Thyroid gland (tissue), 4 donors: Measurements from ENCODE around the gene ARFGAP3. TPM values are rescaled to one million over a fixed set of nuclear protein-coding genes. Genes with fewer than 3 reads are reported as not detected.

Experiments used
- DNase-seq, 2 donors: peaks; one replicate each; pipeline ENCODE4 v3.0.0-alpha.2; 2019
- H3K27ac ChIP-seq, 3 donors: fragments of 200-600 bp; sonication (generic); 1 replicate in 2 of 3; 2 replicates in 1 of 3; pipeline ENCODE4 v1.5.1; 2016 to 2019; ENCODE audit warnings: mild to moderate bottlenecking in 1 of 3, moderate library complexity in 1 of 3
- H3K27me3 ChIP-seq: fragments of 200-600 bp; sonication (generic); one replicate; pipeline ENCODE4 v1.5.1; 2019
- H3K36me3 ChIP-seq, 2 donors: fragments of 200-600 bp; sonication (generic); one replicate each; pipeline ENCODE4 v1.5.1; 2016 to 2019
- H3K4me1 ChIP-seq, 2 donors: fragments of 200-600 bp; sonication (generic); one replicate each; pipeline ENCODE4 v1.5.1; 2017 to 2019
- H3K4me3 ChIP-seq, 3 donors: fragments of 200-600 bp; sonication (generic); replicated peaks in 1 of 3; 1 replicate in 2 of 3; 2 replicates in 1 of 3; pipeline ENCODE4 v1.5.1; 2016; ENCODE audit warnings: mild to moderate bottlenecking in 1 of 3
- H3K9me3 ChIP-seq: fragments of 200-600 bp; sonication (generic); one replicate; pipeline ENCODE4 v1.5.1; 2017
- POLR2A ChIP-seq, 2 donors: fragments of 450-650 bp; IDR thresholded peaks; one replicate each; pipeline ENCODE4 v1.6.1; 2017; ENCODE audit warnings: antibody characterized with exemption in 2 of 2, mild to moderate bottlenecking in 2 of 2, moderate library complexity in 1 of 2
- WGBS, 2 donors: methylation state at CpG; one replicate each; pipeline ENCODE4 v1.1.5; 2017; 5-methylcytosine and 5-hydroxymethylcytosine counted together
- intact Hi-C: fragments of 100-400 bp; cut with DNase I; formaldehyde crosslinking; loops from one replicate; pipeline ENCODE4 v1.15.1; 2023
- total RNA-seq, 4 donors: library from RNA; depleted of rRNA; stranded (reverse); fragments of >200 nt; gene quantifications; one replicate each; pipeline ENCODE4 v1.2.3, GENCODE V29; 2016
- TF ChIP-seq, protein P1 (sequence below), 6 experiments: fragments of 200-600 bp in 3 of 6; fragments of 450-650 bp in 3 of 6; sonication (generic) in 3 of 6; IDR thresholded peaks; one replicate each; pipeline ENCODE4 v1.5.1; 2016 to 2019; ENCODE audit warnings: antibody characterized with exemption in 6 of 6, mild to moderate bottlenecking in 2 of 6, inconsistent platforms in 1 of 6, moderate library complexity in 1 of 6

ARFGAP3 gene
- total RNA-seq, 4 donors from 2014 or later = 82.3 to 106 (median 94.2) TPM

DNA sequence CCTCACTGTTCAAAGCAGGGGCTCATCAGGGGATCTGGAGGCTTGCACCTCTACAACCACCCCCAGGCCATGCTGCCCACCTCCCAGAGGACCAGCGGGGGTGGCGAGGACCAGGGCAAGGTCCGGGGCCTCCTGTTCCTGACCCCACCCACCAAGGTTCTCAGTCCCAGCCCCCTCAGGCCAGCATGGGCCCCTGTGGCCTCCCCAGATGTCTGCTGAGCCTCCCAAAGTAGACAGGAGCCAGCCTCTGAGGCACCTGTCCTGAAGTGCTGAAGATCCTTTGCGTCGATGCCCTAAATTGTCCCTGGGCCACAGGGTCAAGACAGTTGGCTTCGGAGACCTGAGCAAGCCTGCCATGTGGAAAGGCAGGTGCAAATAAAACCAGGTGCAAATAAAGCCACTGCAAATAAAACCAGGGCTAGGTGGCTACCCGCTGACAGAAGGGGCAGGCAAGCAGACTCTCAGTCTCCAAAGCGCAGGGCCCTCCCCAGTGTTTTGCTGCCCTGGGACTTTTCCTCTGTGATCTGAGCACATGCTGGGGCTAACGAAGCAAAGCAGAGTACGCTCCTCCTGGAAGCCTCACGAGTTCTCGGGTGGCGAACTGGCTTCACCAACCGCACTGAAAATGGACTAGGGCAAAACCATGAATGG lies 22.4 kb upstream of the ARFGAP3 start:
- Histone ChIP-seq H3K4me3 (no peak overlapping the region), H3K4me1 (peaks cover 6 to 10% of the 10 kb centered on the region in 2 donors), H3K27me3 (no peaks in the 10 kb centered on the region), H3K27ac (no peak overlapping the region), H3K36me3 (peaks cover 66 to 76% of the 10 kb centered on the region in 2 donors), H3K9me3 (no peaks in the 10 kb centered on the region)
- WGBS, 2 donors = 91 to 95% methylated on average over 11 to 13 of the region's 14 CpGs
- DNase-seq = no peak
- intact Hi-C loops = no loop called here
- TF ChIP-seq, protein P1, sequence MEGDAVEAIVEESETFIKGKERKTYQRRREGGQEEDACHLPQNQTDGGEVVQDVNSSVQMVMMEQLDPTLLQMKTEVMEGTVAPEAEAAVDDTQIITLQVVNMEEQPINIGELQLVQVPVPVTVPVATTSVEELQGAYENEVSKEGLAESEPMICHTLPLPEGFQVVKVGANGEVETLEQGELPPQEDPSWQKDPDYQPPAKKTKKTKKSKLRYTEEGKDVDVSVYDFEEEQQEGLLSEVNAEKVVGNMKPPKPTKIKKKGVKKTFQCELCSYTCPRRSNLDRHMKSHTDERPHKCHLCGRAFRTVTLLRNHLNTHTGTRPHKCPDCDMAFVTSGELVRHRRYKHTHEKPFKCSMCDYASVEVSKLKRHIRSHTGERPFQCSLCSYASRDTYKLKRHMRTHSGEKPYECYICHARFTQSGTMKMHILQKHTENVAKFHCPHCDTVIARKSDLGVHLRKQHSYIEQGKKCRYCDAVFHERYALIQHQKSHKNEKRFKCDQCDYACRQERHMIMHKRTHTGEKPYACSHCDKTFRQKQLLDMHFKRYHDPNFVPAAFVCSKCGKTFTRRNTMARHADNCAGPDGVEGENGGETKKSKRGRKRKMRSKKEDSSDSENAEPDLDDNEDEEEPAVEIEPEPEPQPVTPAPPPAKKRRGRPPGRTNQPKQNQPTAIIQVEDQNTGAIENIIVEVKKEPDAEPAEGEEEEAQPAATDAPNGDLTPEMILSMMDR (IDR thresholded peaks at IDR 0.05) = no peak
- no peak for TF ChIP-seq POLR2A (IDR thresholded peaks at IDR 0.05)

DNA sequence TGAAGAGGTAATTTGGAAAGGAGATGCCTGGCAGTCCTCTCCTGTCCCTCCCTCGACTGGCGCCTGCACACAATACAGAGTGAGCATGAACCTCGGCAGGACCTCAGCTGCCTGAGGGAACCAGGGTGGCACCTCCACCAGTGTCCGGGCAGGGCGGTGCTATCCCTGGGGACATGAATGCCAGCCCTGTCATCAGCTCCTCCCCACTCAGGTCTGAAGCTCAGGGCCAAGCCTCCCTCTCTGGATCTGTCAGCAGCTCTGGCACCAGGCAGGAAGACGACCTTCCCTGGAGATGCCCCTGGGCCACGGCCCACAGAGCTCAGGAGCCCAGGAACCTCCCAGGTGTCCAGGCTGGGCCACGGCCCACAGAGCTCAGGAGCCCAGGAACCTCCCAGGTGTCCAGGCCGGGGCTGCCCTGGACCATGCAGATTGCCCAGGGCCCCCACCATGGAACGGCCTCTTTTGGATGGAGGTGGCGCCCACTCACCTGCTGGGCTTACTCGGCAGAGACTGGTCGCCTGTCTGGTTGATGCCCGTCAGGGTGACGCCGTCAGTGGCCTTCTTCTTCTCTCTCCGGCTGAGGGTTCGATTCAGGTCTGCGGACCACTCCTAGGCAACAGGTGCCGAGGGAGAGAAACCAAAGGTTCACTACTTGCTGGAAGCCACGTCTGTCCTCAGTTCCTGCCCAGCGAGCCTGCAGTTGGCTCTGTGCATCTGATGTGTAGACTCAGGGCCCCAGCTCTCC lies 21.7 kb upstream of the ARFGAP3 start:
- H3K27ac ChIP-seq = peak overlapping the region in 1 of 3 donors; percentile 51
- intact Hi-C loops = no loop called here
- peaks cover 64 to 73% of the 10 kb centered on the region in 2 donors for H3K36me3 ChIP-seq
- TF ChIP-seq, protein P1 (IDR thresholded peaks at IDR 0.05) = no peak
- TF ChIP-seq POLR2A (IDR thresholded peaks at IDR 0.05) = no peak
- H3K4me3 ChIP-seq = no peak overlapping the region
- no peaks in the 10 kb centered on the region for H3K27me3 ChIP-seq
- 83 to 97% methylated on average over 9 of the region's 22 CpGs for WGBS, 2 donors
- peaks cover 6 to 10% of the 10 kb centered on the region in 2 donors for H3K4me1 ChIP-seq
- no peak for DNase-seq
- H3K9me3 ChIP-seq = no peaks in the 10 kb centered on the region

DNA sequence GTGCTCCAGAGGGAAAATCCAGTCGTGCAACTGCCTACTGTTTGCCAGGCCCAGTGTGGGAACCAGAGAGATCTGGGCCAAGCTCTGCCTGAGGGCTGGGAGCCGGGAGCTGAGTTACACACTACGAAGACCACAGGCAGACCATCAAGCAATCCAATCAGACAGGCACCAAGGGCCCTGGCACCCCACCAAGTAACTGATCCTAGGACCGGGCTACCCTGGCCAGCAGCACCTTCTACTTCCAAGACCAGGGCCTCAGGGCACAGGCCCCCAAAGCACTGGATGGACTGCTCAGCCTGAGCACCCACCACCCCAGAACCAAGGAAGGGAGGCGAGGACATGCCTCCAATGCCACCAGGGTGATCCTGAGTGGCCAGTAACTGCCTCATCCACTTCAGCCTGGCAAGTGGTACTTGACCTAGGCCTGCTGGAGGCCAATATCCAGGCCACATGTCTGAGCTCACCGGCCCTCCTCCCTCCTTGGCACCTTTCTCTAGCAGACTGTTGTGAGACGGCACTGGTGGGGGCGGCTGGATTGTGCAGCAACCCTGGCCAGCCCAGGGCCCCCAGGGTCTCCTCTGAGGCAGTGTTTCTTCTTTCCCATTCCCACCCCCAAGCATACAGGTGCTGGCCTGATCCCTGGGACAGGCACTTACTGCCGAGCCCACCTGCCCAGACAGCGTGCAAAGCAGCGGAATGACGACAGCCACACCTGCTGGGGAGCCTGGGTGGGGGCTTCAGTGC lies 20.7 kb upstream of the ARFGAP3 start:
- H3K4me3 ChIP-seq = no peak overlapping the region
- DNase-seq = peak; percentile 76 to 83
- intact Hi-C loops = no loop called here
- no peaks in the 10 kb centered on the region for H3K9me3 ChIP-seq
- no peaks in the 10 kb centered on the region for H3K27me3 ChIP-seq
- TF ChIP-seq POLR2A (IDR thresholded peaks at IDR 0.05) = no peak
- TF ChIP-seq, protein P1 (IDR thresholded peaks at IDR 0.05) = no peak
- H3K4me1 ChIP-seq = peaks cover 6 to 10% of the 10 kb centered on the region in 2 donors
- 62 to 76% methylated on average over 4 to 12 of the region's 12 CpGs for WGBS, 2 donors
- peak overlapping the region in 2 of 3 donors; percentile 14 to 51 for H3K27ac ChIP-seq
- peaks cover 62 to 74% of the 10 kb centered on the region in 2 donors for H3K36me3 ChIP-seq

DNA sequence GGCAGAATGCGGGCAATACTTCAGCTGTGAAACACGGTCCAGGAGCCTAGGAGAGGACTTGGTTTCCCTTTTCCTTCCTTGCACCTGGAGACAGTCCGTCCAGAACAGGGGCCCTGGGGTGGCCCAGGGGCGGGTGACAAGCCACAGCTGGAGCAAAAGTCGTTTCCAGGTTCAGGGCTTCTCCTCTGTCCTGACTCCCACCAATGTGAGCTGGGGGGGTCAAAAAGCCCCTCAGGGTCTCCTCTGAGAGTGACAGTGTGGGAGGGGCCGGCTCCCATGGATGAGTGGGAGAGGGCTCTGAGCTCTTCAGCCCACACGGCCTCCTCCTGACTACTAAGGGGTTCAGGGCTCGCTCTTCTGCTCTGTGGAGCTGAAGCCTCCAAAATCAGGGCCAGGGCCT lies 20.1 kb upstream of the ARFGAP3 start:
- intact Hi-C loops = no loop called here
- WGBS, 2 donors = 89 to 90% methylated on average over 7 to 8 of the region's 8 CpGs
- Histone ChIP-seq H3K36me3 (peaks cover 64 to 71% of the 10 kb centered on the region in 2 donors), H3K9me3 (no peaks in the 10 kb centered on the region), H3K4me3 (no peak overlapping the region), H3K4me1 (peaks cover 6 to 10% of the 10 kb centered on the region in 2 donors), H3K27me3 (no peaks in the 10 kb centered on the region), H3K27ac (peak overlapping the region in 2 of 3 donors; percentile 14 to 51)
- no peak for DNase-seq
- TF ChIP-seq POLR2A (IDR thresholded peaks at IDR 0.05) = no peak
- TF ChIP-seq, protein P1 (IDR thresholded peaks at IDR 0.05) = no peak
